ENCODE measurements around the gene DEDD. TPM values are rescaled to one million over a fixed set of nuclear protein-coding genes. Genes with fewer than 3 reads are reported as not detected.

The DEDD gene
- total and polyA plus RNA-seq, 2 of the 13 experiments (the other 11 are each of a cell fraction or from before 2014, with no cell fraction given): 12.6 to 27.8 TPM

DNA sequence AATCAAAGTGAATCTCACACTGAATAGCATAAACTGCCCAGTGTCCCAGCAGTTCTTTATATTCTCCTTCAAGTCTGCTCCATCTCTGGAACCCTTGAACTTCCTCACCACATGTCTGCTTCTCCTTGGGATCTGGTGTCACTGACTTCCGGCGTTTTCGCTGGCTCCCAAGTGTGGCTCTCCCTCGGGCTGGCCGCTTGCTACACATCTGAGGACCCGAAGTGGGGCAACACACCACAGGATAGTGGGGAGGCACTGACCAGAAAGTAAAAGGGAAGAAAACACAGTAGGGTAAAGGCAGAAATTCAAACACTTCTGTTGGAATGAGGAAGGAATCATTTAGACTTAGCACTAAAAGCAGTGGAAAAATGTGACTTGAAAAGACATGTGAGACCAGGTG lies 9.5 kb downstream of the DEDD start:
- POLR2A ChIA-PET: no interaction called here
- no peak overlapping the region for H2AFZ ChIP-seq (ENCODE audit: low read length)
- H3K36me3 ChIP-seq (replicated peaks in 1 of 2; ENCODE audit: control insufficient read depth in 1 of 2, insufficient read depth in 2 of 2, low read length in 2 of 2): peaks cover 25 to 76% of the 10 kb centered on the region in 2 experiments
- in situ Hi-C loops (cut with HindIII; ENCODE audit: extremely low pct_ligation_motif_present, low pct_unique_long_range_greater_than_20kb): no loop called here
- no peak for ATAC-seq
- peaks cover 24% of the 10 kb centered on the region for H3K79me2 ChIP-seq (ENCODE audit: insufficient read depth, low read length)
- H3K27me3 ChIP-seq (ENCODE audit: control insufficient read depth in 1 of 2, insufficient read depth in 2 of 2, low read length in 2 of 2): no peaks in the 10 kb centered on the region
- intact Hi-C loops (cut with micrococcal nuclease; ENCODE audit: unreplicated experiment): no loop called here
- H4K20me1 ChIP-seq (ENCODE audit: insufficient read depth, low read length): no peaks in the 10 kb centered on the region
- CTCF ChIA-PET (ENCODE audit: low intra/inter-chr PET ratio, low total read pairs): no interaction called here
- peaks cover 17% of the 10 kb centered on the region for H3K4me1 ChIP-seq (ENCODE audit: insufficient read depth, low read length)
- H3K9ac ChIP-seq (ENCODE audit: insufficient read depth, low read depth, low read length): no peak overlapping the region
- BruUV-seq (replicated peaks): no TSS peak
- no peak for DNase-seq (ENCODE audit: low spot score)
- H3K4me2 ChIP-seq (ENCODE audit: low read depth, low read length): no peak overlapping the region
- H3K27ac ChIP-seq (ENCODE audit: extremely low read length, insufficient read depth, low read length): no peak overlapping the region
- no peak overlapping the region for H3K4me3 ChIP-seq (replicated peaks in 1 of 3; ENCODE audit: insufficient read depth in 1 of 3, low read depth in 2 of 3, low read length in 3 of 3)
- H3K9me3 ChIP-seq (ENCODE audit: low read length): no peaks in the 10 kb centered on the region
- 97% methylated on average over 6 of the region's 6 CpGs for WGBS (ENCODE audit: low lambda C conversion rate)
- no peak for FAIRE-seq
- TF ChIP-seq, protein P1, sequence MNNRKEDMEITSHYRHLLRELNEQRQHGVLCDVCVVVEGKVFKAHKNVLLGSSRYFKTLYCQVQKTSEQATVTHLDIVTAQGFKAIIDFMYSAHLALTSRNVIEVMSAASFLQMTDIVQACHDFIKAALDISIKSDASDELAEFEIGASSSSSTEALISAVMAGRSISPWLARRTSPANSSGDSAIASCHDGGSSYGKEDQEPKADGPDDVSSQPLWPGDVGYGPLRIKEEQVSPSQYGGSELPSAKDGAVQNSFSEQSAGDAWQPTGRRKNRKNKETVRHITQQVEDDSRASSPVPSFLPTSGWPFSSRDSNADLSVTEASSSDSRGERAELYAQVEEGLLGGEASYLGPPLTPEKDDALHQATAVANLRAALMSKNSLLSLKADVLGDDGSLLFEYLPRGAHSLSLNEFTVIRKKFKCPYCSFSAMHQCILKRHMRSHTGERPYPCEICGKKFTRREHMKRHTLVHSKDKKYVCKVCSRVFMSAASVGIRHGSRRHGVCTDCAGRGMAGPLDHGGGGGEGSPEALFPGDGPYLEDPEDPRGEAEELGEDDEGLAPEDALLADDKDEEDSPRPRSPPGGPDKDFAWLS (CRISPR knock-in tag; IDR thresholded peaks at IDR 0.05; ENCODE audit: borderline replicate concordance): no peak
- TF ChIP-seq, protein P2, sequence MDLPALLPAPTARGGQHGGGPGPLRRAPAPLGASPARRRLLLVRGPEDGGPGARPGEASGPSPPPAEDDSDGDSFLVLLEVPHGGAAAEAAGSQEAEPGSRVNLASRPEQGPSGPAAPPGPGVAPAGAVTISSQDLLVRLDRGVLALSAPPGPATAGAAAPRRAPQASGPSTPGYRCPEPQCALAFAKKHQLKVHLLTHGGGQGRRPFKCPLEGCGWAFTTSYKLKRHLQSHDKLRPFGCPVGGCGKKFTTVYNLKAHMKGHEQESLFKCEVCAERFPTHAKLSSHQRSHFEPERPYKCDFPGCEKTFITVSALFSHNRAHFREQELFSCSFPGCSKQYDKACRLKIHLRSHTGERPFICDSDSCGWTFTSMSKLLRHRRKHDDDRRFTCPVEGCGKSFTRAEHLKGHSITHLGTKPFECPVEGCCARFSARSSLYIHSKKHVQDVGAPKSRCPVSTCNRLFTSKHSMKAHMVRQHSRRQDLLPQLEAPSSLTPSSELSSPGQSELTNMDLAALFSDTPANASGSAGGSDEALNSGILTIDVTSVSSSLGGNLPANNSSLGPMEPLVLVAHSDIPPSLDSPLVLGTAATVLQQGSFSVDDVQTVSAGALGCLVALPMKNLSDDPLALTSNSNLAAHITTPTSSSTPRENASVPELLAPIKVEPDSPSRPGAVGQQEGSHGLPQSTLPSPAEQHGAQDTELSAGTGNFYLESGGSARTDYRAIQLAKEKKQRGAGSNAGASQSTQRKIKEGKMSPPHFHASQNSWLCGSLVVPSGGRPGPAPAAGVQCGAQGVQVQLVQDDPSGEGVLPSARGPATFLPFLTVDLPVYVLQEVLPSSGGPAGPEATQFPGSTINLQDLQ (CRISPR knock-in tag; IDR thresholded peaks at IDR 0.05): no peak
- no peak for TF ChIP-seq CBX5 (CRISPR knock-in tag; IDR thresholded peaks at IDR 0.05; ENCODE audit: borderline replicate concordance)
- TF ChIP-seq CBX2 (IDR thresholded peaks at IDR 0.05; ENCODE audit: low read depth, low read length): no peak
- no peak for TF ChIP-seq CBX2 (CRISPR knock-in tag; IDR thresholded peaks at IDR 0.05; ENCODE audit: low read depth)
- no peak for TF ChIP-seq RNF219 (CRISPR knock-in tag; IDR thresholded peaks at IDR 0.05)
- TF ChIP-seq SP2 (CRISPR knock-in tag; IDR thresholded peaks at IDR 0.05): no peak
- TF ChIP-seq FOXP4 (CRISPR knock-in tag; IDR thresholded peaks at IDR 0.05): no peak
- TF ChIP-seq ATF2 (CRISPR knock-in tag; IDR thresholded peaks at IDR 0.05): no peak
- TF ChIP-seq ZNF414 (CRISPR knock-in tag; IDR thresholded peaks at IDR 0.05): no peak
- TF ChIP-seq, protein P3, sequence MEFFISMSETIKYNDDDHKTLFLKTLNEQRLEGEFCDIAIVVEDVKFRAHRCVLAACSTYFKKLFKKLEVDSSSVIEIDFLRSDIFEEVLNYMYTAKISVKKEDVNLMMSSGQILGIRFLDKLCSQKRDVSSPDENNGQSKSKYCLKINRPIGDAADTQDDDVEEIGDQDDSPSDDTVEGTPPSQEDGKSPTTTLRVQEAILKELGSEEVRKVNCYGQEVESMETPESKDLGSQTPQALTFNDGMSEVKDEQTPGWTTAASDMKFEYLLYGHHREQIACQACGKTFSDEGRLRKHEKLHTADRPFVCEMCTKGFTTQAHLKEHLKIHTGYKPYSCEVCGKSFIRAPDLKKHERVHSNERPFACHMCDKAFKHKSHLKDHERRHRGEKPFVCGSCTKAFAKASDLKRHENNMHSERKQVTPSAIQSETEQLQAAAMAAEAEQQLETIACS (CRISPR knock-in tag; IDR thresholded peaks at IDR 0.05): no peak
- no peak for TF ChIP-seq KAT7 (CRISPR knock-in tag; IDR thresholded peaks at IDR 0.05; ENCODE audit: borderline replicate concordance)

Data from HepG2 (cell line).